K562 (cell line): ENCODE data around the gene ACSM6. TPM values are rescaled to one million over a fixed set of nuclear protein-coding genes. Genes with fewer than 3 reads are reported as not detected.
A peak's percentile ranks its signal among the peaks of the same experiment; 100 is the strongest.

Source experiments
- ATAC-seq: fragments of 200-7000 bp; cut with Tn5 transposase; 3 replicates; pipeline ENCODE4 v1.9.1; 2020; ENCODE audit warnings: moderate library complexity
- BruUV-seq: library from RNA; stranded (reverse); fragments of 400-500 nt; replicated peaks from 2 replicates; lab custom pipeline; 2021; lab: Mats Ljungman, UMichigan
- CTCF ChIA-PET: fragments of 300-600 bp; formaldehyde crosslinking; extraction: SDS; loops from one replicate; lab custom pipeline; 2021; ENCODE audit warnings: low intra/inter-chr PET ratio; lab: Yijun Ruan, JAX
- POLR2A ChIA-PET: fragments of 300-600, 350-650 bp; sonication (Branson Sonifier 250); formaldehyde crosslinking; extraction: SDS; loops from one replicate; lab custom pipeline; 2021; ENCODE audit warnings: antibody characterized with exemption, inconsistent platforms; lab: Yijun Ruan, JAX
- DNase-seq, 4 experiments: peaks; one replicate each; pipeline versions ENCODE4 v3.0.0 to v3.0.0-alpha.2; 2011 to 2018; ENCODE audit warnings: low spot score in 3 of 4, mixed read lengths in 3 of 4; ENCODE audit errors: extremely low read depth in 1 of 4
- FAIRE-seq: peaks from 2 replicates; lab custom pipeline; 2011; peaks lifted over from hg19 to GRCh38; lab: Jason Lieb, UNC
- H2AFZ ChIP-seq: 2 replicates; pipeline ENCODE4 v1.6.0; 2011; ENCODE audit warnings: low read depth, low read length, control low read depth, inconsistent platforms
- H3K27ac ChIP-seq: fragments of 200-600 bp; 3 replicates; pipeline ENCODE4 v1.8.0; 2011; ENCODE audit warnings: low read depth, mild to moderate bottlenecking, control low read depth, inconsistent platforms, low read length, moderate library complexity, mixed read lengths; ENCODE audit errors: extremely low read depth
- H3K27me3 ChIP-seq, 2 experiments: fragments of 300-600 bp in 1 of 2; 2 replicates in 1 of 2; 3 replicates in 1 of 2; pipeline versions ENCODE4 v1.6.0 to v1.8.0; 2011; ENCODE audit warnings: inconsistent platforms in 2 of 2, low read length in 2 of 2, mild to moderate bottlenecking in 1 of 2, mixed read lengths in 1 of 2, moderate library complexity in 1 of 2; ENCODE audit not compliant: control insufficient read depth in 2 of 2, insufficient read depth in 2 of 2
- H3K36me3 ChIP-seq: fragments of 300-600 bp; 3 replicates; pipeline ENCODE4 v1.8.0; 2011; ENCODE audit warnings: mild to moderate bottlenecking, low read length, inconsistent platforms; ENCODE audit not compliant: control insufficient read depth, insufficient read depth
- H3K4me1 ChIP-seq, 2 experiments: fragments of 200-600 bp in 1 of 2; replicated peaks in 1 of 2; 2 replicates in 1 of 2; 3 replicates in 1 of 2; pipeline versions ENCODE4 v1.5.1 to v1.8.0; 2011; ENCODE audit warnings: inconsistent platforms in 2 of 2, low read length in 2 of 2, mild to moderate bottlenecking in 1 of 2, mixed read lengths in 1 of 2, moderate library complexity in 1 of 2; ENCODE audit not compliant: control insufficient read depth in 2 of 2, insufficient read depth in 2 of 2
- H3K4me2 ChIP-seq: 2 replicates; pipeline ENCODE4 v1.6.1; 2011; ENCODE audit warnings: low read length, control low read depth, inconsistent platforms, mixed read lengths; ENCODE audit not compliant: insufficient read depth
- H3K4me3 ChIP-seq: fragments of 200-600 bp; sonication (generic), shearing (Covaris generic); 2 replicates; pipeline ENCODE4 v1.5.1; 2016; ENCODE audit warnings: control low read depth, inconsistent platforms
- H3K79me2 ChIP-seq: fragments of 200-600 bp; 3 replicates; pipeline ENCODE4 v1.8.0; 2011; ENCODE audit warnings: low read length, inconsistent platforms; ENCODE audit not compliant: control insufficient read depth, insufficient read depth
- H3K9ac ChIP-seq, 2 experiments: 2 replicates each; pipeline versions ENCODE4 v1.6.0 to v1.6.1; 2011; ENCODE audit warnings: low read depth in 2 of 2, low read length in 2 of 2, control low read depth in 1 of 2, inconsistent platforms in 1 of 2, mild to moderate bottlenecking in 1 of 2, mixed read lengths in 1 of 2; ENCODE audit not compliant: insufficient read depth in 1 of 2
- H3K9me1 ChIP-seq: one replicate; pipeline ENCODE4 v1.6.0; 2011; ENCODE audit warnings: inconsistent platforms, mild to moderate bottlenecking, low read length, moderate library complexity; ENCODE audit not compliant: control insufficient read depth, insufficient read depth
- H3K9me3 ChIP-seq: replicated peaks from 2 replicates; pipeline ENCODE4 v1.5.1; 2011; ENCODE audit warnings: low read depth, low read length, inconsistent platforms; ENCODE audit not compliant: control insufficient read depth, insufficient read depth
- H4K20me1 ChIP-seq: replicated peaks from 2 replicates; pipeline ENCODE4 v1.6.1; 2011; ENCODE audit warnings: low read length, inconsistent platforms, mixed read lengths; ENCODE audit not compliant: control insufficient read depth, insufficient read depth
- C11orf30 ChIP-seq: fragments of 450-650 bp; IDR thresholded peaks from 2 replicates; pipeline ENCODE4 v1.6.1; 2016; ENCODE audit warnings: low read depth, mild to moderate bottlenecking
- DMBX1 ChIP-seq: fragments of 250-450 bp; sonication (Bioruptor Pico); IDR thresholded peaks from 2 replicates; pipeline ENCODE4 v1.8.0; 2022; ENCODE audit warnings: inconsistent platforms, mild to moderate bottlenecking, moderate library complexity, borderline replicate concordance
- FOSL1 ChIP-seq: fragments of 200-800 bp; sonication (Bioruptor generic); conservative IDR thresholded peaks from 2 replicates; pipeline ENCODE4 v1.6.1; 2016; ENCODE audit warnings: missing genetic modification characterization, missing compliant biosample characterization
- JUN ChIP-seq, 2 experiments: sonication (generic) in 1 of 2; formaldehyde crosslinking in 1 of 2; IDR thresholded peaks; 2 replicates each; pipeline versions ENCODE4 v1.6.1 to v1.8.0; 2012 to 2022; ENCODE audit warnings: borderline replicate concordance in 2 of 2, mild to moderate bottlenecking in 2 of 2, improper control_type of control experiment in 1 of 2, low read depth in 1 of 2, low read length in 1 of 2, missing genetic modification reagents in 1 of 2
- JUND ChIP-seq, 2 experiments: IDR thresholded peaks; 2 replicates in 1 of 2; 3 replicates in 1 of 2; pipeline ENCODE4 v1.6.1; 2011; ENCODE audit warnings: borderline replicate concordance in 2 of 2, low read depth in 2 of 2, low read length in 2 of 2, improper control_type of control experiment in 1 of 2, missing biosample characterization in 1 of 2, missing genetic modification characterization in 1 of 2, missing genetic modification reagents in 1 of 2
- KDM1A ChIP-seq, 2 experiments: fragments of 450-650 bp; IDR thresholded peaks; 2 replicates each; pipeline ENCODE4 v1.6.1; 2016; ENCODE audit warnings: mild to moderate bottlenecking in 2 of 2
- MEIS2 ChIP-seq: fragments of 450-650 bp; IDR thresholded peaks from 2 replicates; pipeline ENCODE4 v1.6.1; 2014; ENCODE audit warnings: mild to moderate bottlenecking; ENCODE audit not compliant: partially characterized antibody
- RFX1 ChIP-seq: fragments of 450-650 bp; IDR thresholded peaks from 2 replicates; pipeline ENCODE4 v1.6.1; 2016; ENCODE audit warnings: mild to moderate bottlenecking, moderate library complexity
- SIN3A ChIP-seq, 2 experiments: fragments of 150-350 bp in 1 of 2; IDR thresholded peaks; 2 replicates each; pipeline ENCODE4 v1.6.1; 2011 to 2016; ENCODE audit warnings: borderline replicate concordance in 2 of 2, low read depth in 2 of 2, low read length in 2 of 2, mild to moderate bottlenecking in 2 of 2, moderate library complexity in 2 of 2; ENCODE audit not compliant: control insufficient read depth in 1 of 2
- SOX6 ChIP-seq: fragments of 450-650 bp; IDR thresholded peaks from 2 replicates; pipeline ENCODE4 v1.6.1; 2014; ENCODE audit warnings: mild to moderate bottlenecking
- TCFL5 ChIP-seq: fragments of 250-450 bp; sonication (Bioruptor Pico); conservative IDR thresholded peaks from 2 replicates; pipeline ENCODE4 v1.6.1; 2021; ENCODE audit warnings: mild to moderate bottlenecking, moderate library complexity, matching md5 sums
- ZNF316 ChIP-seq: fragments of 450-650 bp; IDR thresholded peaks from 2 replicates; pipeline ENCODE4 v1.6.1; 2016
- WGBS: fragments of 100-300 bp; shearing (Covaris generic); methylation state at CpG from one replicate; pipeline ENCODE4 v1.1.6; 2016; ENCODE audit warnings: low coverage, mixed read lengths; ENCODE audit not compliant: insufficient coverage; ENCODE audit errors: missing lambda C conversion rate; 5-methylcytosine and 5-hydroxymethylcytosine counted together
- in situ Hi-C: fragments of 300-500 bp; cut with MboI; formaldehyde crosslinking; loops from 4 replicates; pipeline ENCODE4 v1.15.0; 2018; ENCODE audit warnings: inconsistent platforms, mixed read lengths
- intact Hi-C: fragments of 100-400 bp; cut with micrococcal nuclease; formaldehyde crosslinking; loops from 2 replicates; pipeline ENCODE4 v1.14.2; 2022
- polyA plus RNA-seq, 8 experiments: library from polyadenylated mRNA; depleted of rRNA in 4 of 8; stranded (reverse) in 5 of 8; unstranded in 3 of 8; fragments of >200 nt; fragmentation: Nextera tagmentation in 2 of 8; fragmentation: Illumina TruSeq in 1 of 8; extraction: Ambion mirVana in 2 of 8; extraction: Trizol in 1 of 8; gene quantifications; 2 replicates each; pipeline versions ENCODE4 v1.2.1 to v1.2.3, GENCODE V29; 2011 to 2014; ENCODE audit warnings: inconsistent platforms in 1 of 8, missing spikeins in 1 of 8
- total RNA-seq, 7 experiments: library from RNA; depleted of rRNA in 6 of 7; stranded (reverse); fragments of >200 nt in 6 of 7; fragmentation: Illumina TruSeq in 2 of 7; extraction: Trizol in 2 of 7; gene quantifications; 2 replicates each; pipeline versions ENCODE4 v1.2.1 to v1.2.3, GENCODE V29; 2011 to 2021; ENCODE audit warnings: low replicate concordance in 1 of 7
- TF ChIP-seq, protein P1 (sequence below): fragments of 450-650 bp; IDR thresholded peaks from 2 replicates; pipeline ENCODE4 v1.6.1; 2016
- TF ChIP-seq, protein P2 (sequence below), 2 experiments: fragments of 450-650 bp in 1 of 2; sonication (generic) in 1 of 2; formaldehyde crosslinking in 1 of 2; IDR thresholded peaks in 1 of 2; conservative IDR thresholded peaks in 1 of 2; 2 replicates each; pipeline versions ENCODE4 v1.6.1 to v1.8.1; 2016 to 2023; ENCODE audit warnings: mild to moderate bottlenecking in 2 of 2, moderate library complexity in 2 of 2, inconsistent platforms in 1 of 2, missing genetic modification reagents in 1 of 2
- TF ChIP-seq, protein P3 (sequence below): fragments of 450-650 bp; conservative IDR thresholded peaks from 2 replicates; pipeline ENCODE4 v1.6.1; 2016; ENCODE audit warnings: missing genetic modification characterization, low read depth, mild to moderate bottlenecking, missing compliant biosample characterization, moderate library complexity

ACSM6 gene
- total and polyA plus RNA-seq, 9 of the 15 experiments (the other 6 are each of a cell fraction or from before 2014, with no cell fraction given), result not detected

DNA sequence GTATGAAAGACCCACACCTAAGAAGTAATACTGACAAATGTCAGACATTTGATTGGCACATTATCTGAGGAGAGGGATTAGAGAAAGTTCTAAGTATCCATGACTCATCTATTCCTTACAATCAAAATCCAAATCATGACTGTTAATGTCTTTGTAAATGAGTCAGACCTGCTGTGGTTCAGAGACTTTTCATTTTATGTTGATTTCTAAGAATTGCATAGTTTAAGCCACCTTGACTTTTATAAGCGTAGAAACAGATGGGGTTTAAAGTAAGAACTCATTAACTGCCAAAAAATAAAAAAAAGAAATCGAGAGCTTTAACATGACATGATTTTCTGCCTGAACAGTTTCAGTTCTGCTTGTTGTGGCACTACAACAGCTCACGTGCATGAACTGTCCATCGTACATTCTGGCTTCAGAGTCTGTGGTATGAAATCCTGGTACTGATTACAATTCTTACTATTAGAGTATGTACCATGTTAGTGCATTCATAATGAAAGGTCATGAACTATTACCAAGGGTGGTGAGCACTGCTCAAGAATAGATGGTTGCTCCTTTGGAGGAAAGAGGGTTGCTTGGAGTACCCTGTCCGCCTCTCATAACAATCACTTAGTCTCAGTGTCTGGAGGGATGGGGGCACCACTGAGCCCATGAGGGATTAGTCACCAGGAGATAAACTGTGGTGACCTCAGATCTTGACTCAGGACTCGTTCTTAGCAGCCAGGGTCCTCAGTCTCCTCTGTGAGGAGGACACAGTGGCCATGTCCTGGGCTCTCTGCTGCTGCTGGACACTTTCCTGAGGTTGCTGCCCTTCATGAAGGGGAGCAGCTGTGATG lies 42.2 kb downstream of the ACSM6 start:
- no TSS peak for BruUV-seq
- intact Hi-C loops (no loop called here), in situ Hi-C loops (loop anchor here (10.0 kb wide), 1 partner anchor 101 kb away; no protein-coding TSS in a partner anchor)
- FAIRE-seq (peak; percentile 46), ATAC-seq (peak; percentile 29; the same call in 1 of the 3 replicates), DNase-seq (no peak)
- H3K36me3 ChIP-seq, result peaks cover 36% of the 10 kb centered on the region; the same call in 2 of the 3 replicates
- WGBS, result 54% methylated on average over 6 of the region's 6 CpGs
- CTCF ChIA-PET, result no interaction called here
- H3K9me3 ChIP-seq, result no peaks in the 10 kb centered on the region
- no peak overlapping the region for H3K27ac ChIP-seq
- no peak overlapping the region for H3K4me2 ChIP-seq
- H3K9me1 ChIP-seq, result no peaks in the 10 kb centered on the region
- H3K79me2 ChIP-seq, result no peaks in the 10 kb centered on the region
- no peak overlapping the region for H2AFZ ChIP-seq
- no peaks in the 10 kb centered on the region for H3K4me1 ChIP-seq
- no peaks in the 10 kb centered on the region for H4K20me1 ChIP-seq
- no peak overlapping the region for H3K9ac ChIP-seq
- no peaks in the 10 kb centered on the region for H3K27me3 ChIP-seq
- POLR2A ChIA-PET, result interaction anchor here (0.6 kb wide), 1 partner anchor 22 kb away, joined by 3 read pairs; no protein-coding TSS in a partner anchor
- no peak overlapping the region for H3K4me3 ChIP-seq
- TF ChIP-seq ZNF316 (peak; percentile 30; the same call in 1 of the 2 replicates), JUND (IDR thresholded peaks at IDR 0.05; ENCODE audit: borderline replicate concordance, low read depth, low read length) (peak; percentile 41; the same call in 1 of the 2 replicates), JUND (tag; IDR thresholded peaks at IDR 0.05; ENCODE audit: borderline replicate concordance, low read depth, low read length) (0 out of 3 replicates have a peak, but pooled peaks have one; percentile 15), JUN (IDR thresholded peaks at IDR 0.05; ENCODE audit: borderline replicate concordance, low read depth, low read length) (peak; percentile 61; the same call in 1 of the 2 replicates), JUN (CRISPR knock-in tag; IDR thresholded peaks at IDR 0.05; ENCODE audit: borderline replicate concordance) (no peak), DMBX1 (no peak), TCFL5 (no peak), MEIS2 (peak; percentile 66), SIN3A (IDR thresholded peaks at IDR 0.05; ENCODE audit: borderline replicate concordance in 2 of 2, control insufficient read depth in 1 of 2, low read depth in 2 of 2, low read length in 2 of 2) (no peak), C11orf30 (peak; percentile 35; the same call in 1 of the 2 replicates), RFX1 (no peak), SOX6 (no peak), FOSL1 (tag) (peak; percentile 72), KDM1A (IDR thresholded peaks at IDR 0.05) (peak; percentile 33 to 66; a peak in 1 of 4 replicates)
- TF ChIP-seq, protein P1, sequence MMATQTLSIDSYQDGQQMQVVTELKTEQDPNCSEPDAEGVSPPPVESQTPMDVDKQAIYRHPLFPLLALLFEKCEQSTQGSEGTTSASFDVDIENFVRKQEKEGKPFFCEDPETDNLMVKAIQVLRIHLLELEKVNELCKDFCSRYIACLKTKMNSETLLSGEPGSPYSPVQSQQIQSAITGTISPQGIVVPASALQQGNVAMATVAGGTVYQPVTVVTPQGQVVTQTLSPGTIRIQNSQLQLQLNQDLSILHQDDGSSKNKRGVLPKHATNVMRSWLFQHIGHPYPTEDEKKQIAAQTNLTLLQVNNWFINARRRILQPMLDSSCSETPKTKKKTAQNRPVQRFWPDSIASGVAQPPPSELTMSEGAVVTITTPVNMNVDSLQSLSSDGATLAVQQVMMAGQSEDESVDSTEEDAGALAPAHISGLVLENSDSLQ, result peak; percentile 65
- TF ChIP-seq, protein P2, sequence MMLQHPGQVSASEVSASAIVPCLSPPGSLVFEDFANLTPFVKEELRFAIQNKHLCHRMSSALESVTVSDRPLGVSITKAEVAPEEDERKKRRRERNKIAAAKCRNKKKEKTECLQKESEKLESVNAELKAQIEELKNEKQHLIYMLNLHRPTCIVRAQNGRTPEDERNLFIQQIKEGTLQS (IDR thresholded peaks at IDR 0.05), result peak; percentile 60
- TF ChIP-seq, protein P2 (CRISPR knock-in tag; conservative IDR thresholded peaks at IDR 0.05), result no peak
- TF ChIP-seq, protein P3, sequence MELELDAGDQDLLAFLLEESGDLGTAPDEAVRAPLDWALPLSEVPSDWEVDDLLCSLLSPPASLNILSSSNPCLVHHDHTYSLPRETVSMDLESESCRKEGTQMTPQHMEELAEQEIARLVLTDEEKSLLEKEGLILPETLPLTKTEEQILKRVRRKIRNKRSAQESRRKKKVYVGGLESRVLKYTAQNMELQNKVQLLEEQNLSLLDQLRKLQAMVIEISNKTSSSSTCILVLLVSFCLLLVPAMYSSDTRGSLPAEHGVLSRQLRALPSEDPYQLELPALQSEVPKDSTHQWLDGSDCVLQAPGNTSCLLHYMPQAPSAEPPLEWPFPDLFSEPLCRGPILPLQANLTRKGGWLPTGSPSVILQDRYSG (tag), result no peak
